Epidermal melanocyte (primary cell): ENCODE measurements around the gene MRAS.
A peak's percentile ranks its signal among the peaks of the same experiment; 100 is the strongest.

Source experiments
- DNase-seq: peaks from one replicate; pipeline ENCODE4 v3.0.0; 2011; ENCODE audit warnings: low spot score; ENCODE audit not compliant: insufficient read length

Gene MRAS

GRCh38 chr3:138338811-138339210 lies 9.6 kb upstream of the MRAS start:
- DNase-seq = peak; percentile 45

- DNase-seq = no peak
Observed at GRCh38 chr3:138340511-138340910, 7.9 kb upstream of the MRAS start.

- no peak for DNase-seq
Observed at GRCh38 chr3:138344754-138345153, 3.6 kb upstream of the MRAS start.

GRCh38 chr3:138348754-138349739 lies 668 bp downstream of the MRAS start:
- DNase-seq = no peak

- peak; percentile 59 for DNase-seq
Observed at GRCh38 chr3:138349926-138350665, 1.7 kb downstream of the MRAS start.

- DNase-seq = no peak
Observed at GRCh38 chr3:138351151-138351550, 2.8 kb downstream of the MRAS start.

GRCh38 chr3:138351916-138352550 lies 3.7 kb downstream of the MRAS start:
- no peak for DNase-seq

- no peak for DNase-seq
Observed at GRCh38 chr3:138354376-138354775, 6.0 kb downstream of the MRAS start.

GRCh38 chr3:138355071-138355470 lies 6.7 kb downstream of the MRAS start:
- no peak for DNase-seq

GRCh38 chr3:138356730-138357405 lies 8.5 kb downstream of the MRAS start:
- no peak for DNase-seq

- DNase-seq = no peak
Observed at GRCh38 chr3:138359148-138359918, 11.0 kb downstream of the MRAS start.

- DNase-seq = no peak
Observed at GRCh38 chr3:138359919-138360868, 11.8 kb downstream of the MRAS start.

GRCh38 chr3:138360869-138361525 lies 12.6 kb downstream of the MRAS start:
- DNase-seq = no peak

GRCh38 chr3:138361561-138361971 lies 13.2 kb downstream of the MRAS start:
- DNase-seq = no peak

- DNase-seq = no peak
Observed at GRCh38 chr3:138362538-138362937, 14.2 kb downstream of the MRAS start.

- no peak for DNase-seq
Observed at GRCh38 chr3:138363322-138363721, 14.9 kb downstream of the MRAS start.

- DNase-seq = no peak
Observed at GRCh38 chr3:138364356-138365252, 16.2 kb downstream of the MRAS start.

- DNase-seq = no peak
Observed at GRCh38 chr3:138365253-138365555, 16.8 kb downstream of the MRAS start.
